Mucosa of stomach (tissue), 1 donor: Measurements from ENCODE around the gene TTLL10.

Experiments
- H3K27me3 ChIP-seq: one replicate; pipeline ENCODE4 v1.7.0; 2013; ENCODE audit warnings: mild to moderate bottlenecking, low read length; ENCODE audit not compliant: control insufficient read depth, insufficient read depth
- H3K36me3 ChIP-seq: one replicate; pipeline ENCODE4 v1.7.0; 2013; ENCODE audit warnings: low read length; ENCODE audit not compliant: control insufficient read depth, insufficient read depth
- H3K4me1 ChIP-seq: one replicate; pipeline ENCODE4 v1.7.0; 2013; ENCODE audit warnings: mild to moderate bottlenecking, low read length; ENCODE audit not compliant: control insufficient read depth, insufficient read depth
- H3K4me3 ChIP-seq: one replicate; pipeline ENCODE4 v1.7.0; 2013; ENCODE audit warnings: low read length
- H3K9ac ChIP-seq: one replicate; pipeline ENCODE4 v1.7.0; 2013; ENCODE audit warnings: mild to moderate bottlenecking, low read length, moderate library complexity
- H3K9me3 ChIP-seq: one replicate; pipeline ENCODE4 v1.7.0; 2013; ENCODE audit warnings: mild to moderate bottlenecking, low read length, moderate library complexity; ENCODE audit not compliant: control insufficient read depth
- donor health status: Pancreatic carcinoma.

TTLL10 gene

DNA sequence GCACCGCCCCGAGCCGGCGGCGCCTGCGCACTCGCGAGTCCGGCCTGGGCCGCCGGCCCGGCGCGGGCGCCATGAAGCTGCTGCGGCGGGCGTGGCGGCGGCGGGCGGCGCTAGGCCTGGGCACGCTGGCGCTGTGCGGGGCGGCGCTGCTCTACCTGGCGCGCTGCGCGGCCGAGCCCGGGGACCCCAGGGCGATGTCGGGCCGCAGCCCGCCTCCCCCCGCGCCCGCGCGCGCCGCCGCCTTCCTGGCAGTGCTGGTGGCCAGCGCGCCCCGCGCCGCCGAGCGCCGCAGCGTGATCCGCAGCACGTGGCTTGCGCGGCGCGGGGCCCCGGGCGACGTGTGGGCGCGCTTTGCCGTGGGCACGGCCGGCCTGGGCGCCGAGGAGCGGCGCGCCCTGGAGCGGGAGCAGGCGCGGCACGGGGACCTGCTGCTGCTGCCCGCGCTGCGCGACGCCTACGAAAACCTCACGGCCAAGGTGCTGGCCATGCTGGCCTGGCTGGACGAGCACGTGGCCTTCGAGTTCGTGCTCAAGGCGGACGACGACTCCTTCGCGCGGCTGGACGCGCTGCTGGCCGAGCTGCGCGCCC, 58.6 kb downstream of the TTLL10 start, which contains the start of gene B3GALT6:
Gene B3GALT6, plus strand, starts transcription at position 30 of the 588 bp plus-strand sequence. Its CDS starts 42 bp downstream, at position 72.
- H3K9ac ChIP-seq = peak within 1 kb of the TSS; percentile 91
- peaks cover 25% of the 10 kb centered on the region for H3K4me1 ChIP-seq
- peak within 1 kb of the TSS; percentile 97 for H3K4me3 ChIP-seq
- H3K27me3 ChIP-seq = peaks cover 10% of the 10 kb centered on the region
- H3K9me3 ChIP-seq = no peaks in the 10 kb centered on the region
- H3K36me3 ChIP-seq = no peaks in the 10 kb centered on the region

DNA sequence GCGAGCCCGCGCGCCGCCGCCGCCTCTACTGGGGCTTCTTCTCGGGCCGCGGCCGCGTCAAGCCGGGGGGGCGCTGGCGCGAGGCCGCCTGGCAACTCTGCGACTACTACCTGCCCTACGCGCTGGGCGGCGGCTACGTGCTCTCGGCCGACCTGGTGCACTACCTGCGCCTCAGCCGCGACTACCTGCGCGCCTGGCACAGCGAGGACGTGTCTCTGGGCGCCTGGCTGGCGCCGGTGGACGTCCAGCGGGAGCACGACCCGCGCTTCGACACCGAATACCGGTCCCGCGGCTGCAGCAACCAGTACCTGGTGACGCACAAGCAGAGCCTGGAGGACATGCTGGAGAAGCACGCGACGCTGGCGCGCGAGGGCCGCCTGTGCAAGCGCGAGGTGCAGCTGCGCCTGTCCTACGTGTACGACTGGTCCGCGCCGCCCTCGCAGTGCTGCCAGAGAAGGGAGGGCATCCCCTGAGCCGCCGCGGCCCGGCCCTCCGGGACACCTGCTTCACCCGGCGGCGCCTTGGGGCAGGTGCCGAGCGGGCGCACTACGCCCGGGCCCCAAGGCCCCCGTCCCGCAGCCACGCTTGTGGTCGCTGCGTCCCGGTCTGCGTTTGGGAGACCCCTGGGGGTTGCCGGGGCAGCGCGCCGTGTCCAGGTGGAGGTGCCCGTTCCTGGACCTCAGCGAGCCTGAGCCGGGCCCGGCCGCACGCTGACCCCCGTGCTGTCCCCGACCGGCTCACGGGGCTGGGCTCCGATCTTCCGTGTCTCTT, 59.3 kb downstream of the TTLL10 start:
- peaks cover 31% of the 10 kb centered on the region for H3K4me1 ChIP-seq
- no peak overlapping the region for H3K9ac ChIP-seq
- H3K4me3 ChIP-seq = no peak overlapping the region
- peaks cover 17% of the 10 kb centered on the region for H3K27me3 ChIP-seq
- H3K9me3 ChIP-seq = no peaks in the 10 kb centered on the region
- no peaks in the 10 kb centered on the region for H3K36me3 ChIP-seq

DNA sequence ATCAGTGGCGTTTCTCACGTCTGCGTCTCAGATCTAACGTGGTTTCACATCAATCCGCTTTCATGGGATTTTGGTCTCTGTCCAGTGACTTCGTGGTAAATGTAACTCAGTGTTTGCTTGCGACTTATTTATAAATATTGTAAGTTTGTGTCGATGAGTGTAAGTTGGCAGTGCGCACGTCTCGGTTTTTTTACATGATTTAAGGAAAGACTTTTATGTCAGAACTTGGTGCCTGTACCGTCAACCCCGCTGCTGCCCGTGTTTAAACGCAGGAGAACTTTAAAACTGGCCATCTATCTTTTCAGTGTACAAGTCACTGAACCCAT, 59.9 kb downstream of the TTLL10 start:
- Histone ChIP-seq H3K4me3 (no peak overlapping the region), H3K4me1 (peaks cover 37% of the 10 kb centered on the region), H3K27me3 (peaks cover 22% of the 10 kb centered on the region), H3K9me3 (no peaks in the 10 kb centered on the region), H3K9ac (no peak overlapping the region), H3K36me3 (no peaks in the 10 kb centered on the region)

DNA sequence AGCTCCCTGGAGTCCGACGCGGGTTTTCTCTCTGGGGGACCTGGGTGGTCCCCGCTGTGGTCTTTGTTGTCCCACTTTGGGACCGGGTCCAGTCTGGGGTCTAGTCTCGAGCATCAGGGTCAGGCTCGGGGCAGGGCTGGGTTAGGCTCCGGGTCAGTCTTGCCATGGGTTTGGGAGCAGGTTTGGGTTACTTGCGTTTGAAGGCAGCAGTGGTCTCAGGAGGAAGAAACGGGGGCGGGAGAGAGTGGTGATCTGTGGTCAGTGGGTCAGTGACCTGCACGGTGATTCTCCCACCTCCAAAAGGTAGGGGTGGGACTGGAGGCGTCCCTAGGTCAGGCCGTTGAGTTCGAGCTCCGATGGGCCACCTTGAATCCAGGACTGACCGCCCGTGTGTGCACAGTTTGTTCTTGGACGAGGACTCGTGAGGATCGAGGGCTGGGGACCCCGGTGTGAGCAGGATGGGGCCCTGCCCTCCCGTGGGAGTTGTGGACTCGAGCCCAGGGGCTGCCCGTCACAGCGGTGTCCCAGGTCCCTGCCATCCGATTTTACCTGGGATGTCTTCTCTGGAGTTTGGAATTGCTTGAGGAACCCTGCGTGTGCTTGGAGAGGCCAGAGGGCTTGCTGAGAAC, 60.6 kb downstream of the TTLL10 start:
- Histone ChIP-seq H3K4me3 (no peak overlapping the region), H3K36me3 (no peaks in the 10 kb centered on the region), H3K9ac (no peak overlapping the region), H3K4me1 (peaks cover 38% of the 10 kb centered on the region), H3K9me3 (no peaks in the 10 kb centered on the region), H3K27me3 (peaks cover 30% of the 10 kb centered on the region)

DNA sequence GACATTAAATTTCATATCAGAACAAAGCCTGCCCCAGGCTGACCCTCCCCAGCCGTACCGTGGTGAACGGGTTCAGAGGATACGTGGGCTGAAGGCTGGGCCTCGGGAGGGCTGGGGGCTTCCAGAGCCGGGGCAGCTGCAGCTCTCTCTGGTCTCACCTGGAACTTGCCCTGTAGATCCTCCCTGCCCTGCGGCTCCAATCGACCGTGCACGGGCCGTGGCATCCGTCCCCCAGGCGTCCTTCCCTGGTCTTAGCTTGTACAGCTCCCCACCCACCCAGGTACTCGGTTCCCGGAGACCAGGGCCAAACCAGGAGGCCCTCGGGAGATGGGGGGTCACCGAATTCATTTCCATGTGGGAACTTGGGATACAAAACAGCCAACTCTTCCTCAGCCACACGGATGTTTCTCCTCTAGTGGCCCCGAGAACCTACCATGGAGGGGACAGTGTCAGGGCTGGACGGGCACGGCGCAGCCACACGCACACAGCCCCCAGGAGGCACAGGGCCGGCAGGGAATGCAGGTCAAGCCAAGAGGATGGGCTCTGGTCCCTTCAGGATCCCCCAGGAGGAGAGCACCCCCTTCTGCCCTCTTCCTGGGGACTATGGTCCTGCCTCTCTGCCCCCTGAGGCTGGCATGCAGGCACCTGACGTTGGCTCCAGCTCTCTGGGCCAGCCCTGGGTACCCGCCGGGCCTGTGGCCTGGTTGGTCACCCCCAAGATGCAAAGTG, 61.5 kb downstream of the TTLL10 start:
- Histone ChIP-seq H3K9ac (no peak overlapping the region), H3K36me3 (no peaks in the 10 kb centered on the region), H3K4me1 (peaks cover 37% of the 10 kb centered on the region), H3K4me3 (no peak overlapping the region), H3K27me3 (peaks cover 39% of the 10 kb centered on the region), H3K9me3 (no peaks in the 10 kb centered on the region)

DNA sequence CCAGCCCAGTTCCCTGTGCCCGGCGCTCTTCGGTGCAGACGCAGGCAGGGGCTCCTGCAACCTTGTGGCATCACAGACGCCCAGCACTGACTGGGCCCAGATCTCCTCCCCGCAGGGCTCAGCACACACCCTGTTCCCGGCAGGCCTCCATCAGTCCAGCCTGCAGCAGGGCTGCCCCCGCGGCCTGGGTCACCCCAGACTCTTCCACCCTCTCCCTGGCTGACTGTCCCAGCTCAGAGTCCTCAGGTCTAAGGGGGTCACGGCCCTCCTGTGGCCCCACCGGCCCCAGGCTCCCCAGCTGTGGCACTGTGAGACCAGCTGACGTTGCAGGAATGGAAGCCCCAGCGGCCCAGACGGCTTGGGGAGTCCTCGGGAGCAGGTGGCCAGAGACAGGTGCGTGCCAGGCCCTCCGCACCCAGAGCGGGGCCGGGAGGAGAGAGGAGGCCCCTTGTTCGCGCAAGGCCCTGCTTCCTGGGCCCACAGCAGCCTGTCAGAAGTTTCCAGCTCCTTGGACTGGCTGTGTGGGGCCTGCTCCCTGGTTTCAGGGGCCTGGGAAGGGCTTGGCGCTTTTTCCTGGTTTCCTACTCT, 62.6 kb downstream of the TTLL10 start:
- no peaks in the 10 kb centered on the region for H3K36me3 ChIP-seq
- H3K4me3 ChIP-seq = no peak overlapping the region
- peaks cover 40% of the 10 kb centered on the region for H3K27me3 ChIP-seq
- no peak overlapping the region for H3K9ac ChIP-seq
- H3K4me1 ChIP-seq = peaks cover 34% of the 10 kb centered on the region
- H3K9me3 ChIP-seq = no peaks in the 10 kb centered on the region

DNA sequence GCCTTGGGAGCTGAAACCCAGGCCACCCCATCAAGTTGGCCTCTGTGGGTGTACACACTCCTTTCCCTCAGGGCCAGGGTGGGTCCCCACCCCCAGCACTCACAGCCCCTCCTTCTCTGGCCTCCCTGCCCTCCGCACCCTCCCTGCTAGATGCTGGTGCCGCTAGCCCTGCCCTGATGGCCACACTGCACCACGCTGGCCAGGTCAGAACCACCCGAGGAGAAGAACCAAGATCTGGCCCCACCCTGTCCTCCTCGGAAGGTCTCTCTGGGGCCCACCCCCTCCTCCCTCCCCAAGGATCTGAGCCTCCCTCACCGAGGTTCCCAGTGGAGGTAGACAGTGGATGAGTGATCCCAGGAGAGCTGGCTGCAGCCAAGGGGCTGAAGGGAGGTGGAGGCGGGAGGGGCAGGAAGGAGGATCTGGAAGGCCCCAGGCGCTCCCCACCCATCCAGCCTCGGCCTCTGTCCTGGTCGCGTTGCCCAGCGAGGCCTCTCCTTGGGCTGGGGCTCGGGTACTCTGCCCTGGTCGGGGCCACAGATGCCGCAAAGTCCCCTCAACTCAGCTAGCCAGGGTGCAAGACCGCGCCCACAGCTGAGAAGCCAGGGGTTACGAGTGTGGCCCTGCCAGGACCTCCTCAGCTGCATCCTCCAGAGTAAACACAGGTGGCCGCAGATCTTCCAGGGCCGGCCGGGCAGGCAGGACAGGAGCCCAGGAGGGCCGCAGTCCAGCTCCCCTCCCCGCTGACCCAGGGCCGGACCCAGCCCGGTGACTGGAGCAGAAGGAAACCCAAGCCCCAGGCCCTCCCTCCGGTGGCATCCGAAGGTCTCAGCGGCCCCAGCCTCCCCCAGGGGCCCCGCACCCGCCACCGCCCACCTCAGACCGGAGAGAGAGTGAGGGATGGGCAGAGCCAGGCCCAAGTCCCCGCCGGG, 63.5 kb downstream of the TTLL10 start:
- peak overlapping the region; percentile 17 for H3K9ac ChIP-seq
- no peak overlapping the region for H3K4me3 ChIP-seq
- no peaks in the 10 kb centered on the region for H3K36me3 ChIP-seq
- peaks cover 34% of the 10 kb centered on the region for H3K4me1 ChIP-seq
- peaks cover 40% of the 10 kb centered on the region for H3K27me3 ChIP-seq
- H3K9me3 ChIP-seq = no peaks in the 10 kb centered on the region

DNA sequence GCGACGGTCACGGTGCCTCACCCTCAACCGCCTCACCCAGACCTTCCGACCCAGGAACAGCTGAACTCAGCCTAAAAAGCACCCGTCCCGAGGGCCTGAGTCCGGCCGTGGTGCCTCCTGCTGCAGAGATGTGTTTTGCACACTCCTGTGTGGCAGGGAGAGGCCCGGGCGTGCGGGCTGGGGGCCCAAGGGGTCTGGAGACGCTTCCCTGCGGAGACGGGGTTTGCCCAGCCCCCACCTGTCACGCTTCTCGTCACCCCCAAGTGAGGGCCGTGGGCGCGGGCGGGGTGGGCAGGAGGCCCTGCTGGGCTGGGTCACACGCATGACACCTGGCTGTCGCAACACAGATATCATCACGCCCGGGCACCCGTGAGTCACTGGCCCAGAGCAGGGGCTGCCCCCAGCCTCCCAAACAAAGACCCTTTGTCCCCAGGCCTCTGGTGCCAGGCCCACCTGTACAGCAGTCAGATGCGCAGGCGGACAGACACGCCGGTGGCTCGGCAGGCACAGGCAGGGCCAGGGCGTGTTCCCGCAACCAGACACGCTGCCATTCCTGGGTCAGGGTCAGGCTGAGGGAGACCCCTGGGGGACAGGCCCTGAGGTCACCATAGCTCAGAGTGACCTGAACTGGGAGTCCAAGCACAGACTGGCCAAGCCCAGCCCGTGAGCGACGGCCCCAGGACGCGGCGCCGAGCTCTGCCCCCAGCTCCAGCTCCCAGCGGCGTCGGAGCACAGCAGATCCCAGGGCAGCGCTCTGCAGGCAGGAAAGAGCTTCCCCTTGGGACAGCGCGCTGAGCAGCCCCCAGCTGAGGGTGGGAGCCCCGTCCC, 64.4 kb downstream of the TTLL10 start:
- Histone ChIP-seq H3K9me3 (no peaks in the 10 kb centered on the region), H3K9ac (peak overlapping the region; percentile 17), H3K4me3 (no peak overlapping the region), H3K4me1 (peaks cover 28% of the 10 kb centered on the region), H3K36me3 (no peaks in the 10 kb centered on the region), H3K27me3 (peaks cover 40% of the 10 kb centered on the region)

DNA sequence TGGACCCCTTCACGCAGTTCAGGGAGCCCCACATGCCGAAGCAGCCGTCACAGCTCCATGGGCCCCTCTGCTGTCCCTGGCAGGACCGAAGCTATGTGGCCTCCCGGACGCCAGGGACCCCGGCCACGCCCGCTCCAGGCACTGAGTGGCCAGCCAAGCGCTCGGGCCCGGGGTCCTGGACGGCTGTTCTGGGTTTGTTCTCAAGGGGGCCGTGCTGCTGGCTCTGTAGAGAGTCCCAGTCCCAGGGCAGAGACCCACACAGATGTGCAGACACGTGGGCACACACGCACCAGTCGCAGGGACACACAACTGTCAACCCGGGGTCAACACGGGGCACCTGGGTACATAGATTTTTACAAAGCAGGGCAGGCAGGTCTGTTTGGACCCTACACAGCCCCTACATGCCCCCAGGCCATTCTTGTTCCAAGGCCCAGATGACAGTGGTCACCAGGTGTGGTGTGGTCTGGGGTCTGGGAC, 65.1 kb downstream of the TTLL10 start:
- Histone ChIP-seq H3K9me3 (no peaks in the 10 kb centered on the region), H3K4me1 (peaks cover 23% of the 10 kb centered on the region), H3K27me3 (peaks cover 40% of the 10 kb centered on the region), H3K4me3 (no peak overlapping the region), H3K36me3 (no peaks in the 10 kb centered on the region), H3K9ac (no peak overlapping the region)

DNA sequence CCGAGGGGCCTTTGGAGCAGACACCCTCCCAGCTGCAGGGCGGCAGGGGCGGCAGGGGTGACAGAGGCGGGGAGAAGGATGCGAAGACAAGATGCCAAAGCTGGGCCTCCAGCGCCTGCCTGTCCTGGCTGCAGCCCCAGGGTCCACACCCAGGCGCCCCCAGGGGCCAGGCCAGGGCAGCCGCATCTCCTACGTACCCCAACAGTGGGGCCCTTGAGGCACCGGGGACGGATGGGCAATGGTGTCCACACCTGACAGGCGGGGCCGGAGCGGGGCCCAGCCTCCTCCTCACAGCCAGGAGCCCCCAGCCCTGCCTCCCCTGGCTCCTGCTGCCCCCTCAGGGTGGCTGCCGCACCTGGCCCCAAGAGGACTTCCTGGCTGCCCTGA, 65.5 kb downstream of the TTLL10 start:
- H3K9ac ChIP-seq = no peak overlapping the region
- peaks cover 28% of the 10 kb centered on the region for H3K4me1 ChIP-seq
- H3K4me3 ChIP-seq = no peak overlapping the region
- no peaks in the 10 kb centered on the region for H3K36me3 ChIP-seq
- no peaks in the 10 kb centered on the region for H3K9me3 ChIP-seq
- peaks cover 40% of the 10 kb centered on the region for H3K27me3 ChIP-seq
